Glutamatergic neuron (in vitro differentiated cells): Measurements from ENCODE around the gene ZNF407. TPM values are rescaled to one million over a fixed set of nuclear protein-coding genes. Genes with fewer than 3 reads are reported as not detected.

Experiments used
- DNase-seq: peaks from one replicate; pipeline ENCODE4 v3.0.0; 2022
- H3K27ac Mint-ChIP-seq: one replicate; pipeline ENCODE4 v1.8.0; 2020; ENCODE audit warnings: mild to moderate bottlenecking, mixed read lengths, inconsistent platforms; ENCODE audit not compliant: unreplicated experiment
- H3K27me3 Mint-ChIP-seq: one replicate; pipeline ENCODE4 v1.8.0; 2020; ENCODE audit warnings: mild to moderate bottlenecking, moderate library complexity, mixed read lengths, inconsistent platforms; ENCODE audit not compliant: unreplicated experiment
- H3K36me3 Mint-ChIP-seq: one replicate; pipeline ENCODE4 v1.8.0; 2020; ENCODE audit warnings: mild to moderate bottlenecking, mixed read lengths, inconsistent platforms; ENCODE audit not compliant: unreplicated experiment
- H3K4me1 Mint-ChIP-seq: one replicate; pipeline ENCODE4 v1.8.0; 2020; ENCODE audit warnings: mild to moderate bottlenecking, low read depth, mixed read lengths, inconsistent platforms; ENCODE audit not compliant: unreplicated experiment
- H3K4me3 Mint-ChIP-seq: one replicate; pipeline ENCODE4 v1.8.0; 2020; ENCODE audit warnings: mild to moderate bottlenecking, mixed read lengths, inconsistent platforms; ENCODE audit not compliant: unreplicated experiment
- H3K9me3 Mint-ChIP-seq: one replicate; pipeline ENCODE4 v1.8.0; 2020; ENCODE audit warnings: mild to moderate bottlenecking, moderate library complexity, mixed read lengths, inconsistent platforms; ENCODE audit not compliant: unreplicated experiment
- CTCF ChIP-seq: fragments of 200-600 bp; sonication (generic); IDR thresholded peaks from one replicate; pipeline ENCODE4 v1.5.0; 2021; ENCODE audit not compliant: partially characterized antibody, unreplicated experiment
- total RNA-seq: library from RNA; stranded (reverse); fragmentation: NEBNext Ultra II Directional; extraction: Animal tissue kit (Norgen Biotek cat#: 25700); gene quantifications from one replicate; pipeline ENCODE4 v1.2.1, GENCODE V29; 2021; ENCODE audit not compliant: unreplicated experiment

ZNF407 gene
- total RNA-seq, 1 donor from 2014 or later: 15.8 TPM

DNA sequence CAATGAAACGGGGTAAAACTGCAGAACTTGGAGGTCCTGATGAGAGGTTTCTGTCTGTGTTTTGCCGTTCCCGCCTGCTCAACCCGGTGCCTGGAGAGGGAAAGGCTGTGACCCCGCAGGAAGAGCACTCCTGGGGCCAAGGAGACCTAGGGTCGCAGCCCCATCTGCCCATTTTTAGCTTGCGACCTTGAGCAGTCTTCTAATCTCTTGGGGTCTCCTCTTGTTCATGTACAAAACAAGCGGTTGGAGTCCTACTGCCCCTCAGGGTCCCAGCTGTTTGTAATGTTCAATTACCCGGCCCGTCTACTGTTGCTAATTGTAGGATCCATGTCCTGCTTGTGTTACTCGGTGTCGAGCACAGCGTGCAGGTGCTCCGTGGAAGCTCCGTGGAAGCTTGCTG, 506.8 kb downstream of the ZNF407 start:
- DNase-seq: no peak
- no peak for TF ChIP-seq CTCF
- Mint-ChIP-seq H3K36me3 (no peaks in the 10 kb centered on the region), H3K9me3 (peaks cover 3% of the 10 kb centered on the region), H3K4me3 (no peak overlapping the region), H3K27me3 (peaks cover 2% of the 10 kb centered on the region), H3K27ac (no peak overlapping the region), H3K4me1 (peaks cover 4% of the 10 kb centered on the region)

DNA sequence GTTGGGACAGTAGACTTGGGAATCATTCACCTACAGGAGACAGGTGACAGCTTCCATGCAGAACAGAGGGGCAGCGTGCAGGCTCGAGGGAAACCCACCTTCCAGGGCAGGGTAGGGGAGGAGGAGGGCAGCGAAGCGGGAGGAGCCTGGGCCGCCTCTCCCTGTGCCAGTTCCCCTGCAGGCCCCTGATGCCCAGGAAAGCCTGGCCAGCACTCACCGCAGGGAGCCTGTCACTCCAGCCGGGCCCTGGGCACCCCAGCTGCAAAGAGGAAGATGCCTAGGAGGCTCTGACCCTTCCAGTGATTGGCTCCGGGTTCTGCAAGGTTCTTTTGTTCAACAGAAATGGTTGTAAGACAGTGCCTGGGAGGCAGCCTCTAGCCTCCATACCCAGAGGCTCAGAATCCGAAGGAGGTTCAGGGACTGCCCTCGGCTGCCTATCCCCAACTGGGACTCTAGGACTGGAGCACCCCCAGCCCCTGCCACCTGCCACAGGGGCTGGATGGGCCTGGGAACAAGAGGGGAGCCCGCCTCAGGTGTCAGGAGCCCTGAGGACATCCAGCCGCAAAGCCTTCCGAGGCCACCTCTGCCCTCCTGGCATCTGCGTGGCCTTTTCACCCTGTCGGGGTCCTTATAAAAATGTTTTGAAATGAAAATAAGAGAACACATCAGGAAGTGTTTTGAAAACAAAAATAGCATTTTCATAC, 508.0 kb downstream of the ZNF407 start:
- H3K27me3 Mint-ChIP-seq: peaks cover 2% of the 10 kb centered on the region
- H3K36me3 Mint-ChIP-seq: no peaks in the 10 kb centered on the region
- no peak for DNase-seq
- TF ChIP-seq CTCF: no peak
- no peak overlapping the region for H3K4me3 Mint-ChIP-seq
- H3K4me1 Mint-ChIP-seq: peaks cover 6% of the 10 kb centered on the region
- H3K9me3 Mint-ChIP-seq: peaks cover 3% of the 10 kb centered on the region
- H3K27ac Mint-ChIP-seq: no peak overlapping the region

- no peaks in the 10 kb centered on the region for H3K36me3 Mint-ChIP-seq
- no peak overlapping the region for H3K27ac Mint-ChIP-seq
- TF ChIP-seq CTCF: no peak
- no peak for DNase-seq
- H3K4me1 Mint-ChIP-seq: peaks cover 6% of the 10 kb centered on the region
- no peaks in the 10 kb centered on the region for H3K9me3 Mint-ChIP-seq
- H3K27me3 Mint-ChIP-seq: peaks cover 2% of the 10 kb centered on the region
- no peak overlapping the region for H3K4me3 Mint-ChIP-seq
Observed at GRCh38 chr18:75106746-75107145, 509.1 kb downstream of the ZNF407 start.

DNA sequence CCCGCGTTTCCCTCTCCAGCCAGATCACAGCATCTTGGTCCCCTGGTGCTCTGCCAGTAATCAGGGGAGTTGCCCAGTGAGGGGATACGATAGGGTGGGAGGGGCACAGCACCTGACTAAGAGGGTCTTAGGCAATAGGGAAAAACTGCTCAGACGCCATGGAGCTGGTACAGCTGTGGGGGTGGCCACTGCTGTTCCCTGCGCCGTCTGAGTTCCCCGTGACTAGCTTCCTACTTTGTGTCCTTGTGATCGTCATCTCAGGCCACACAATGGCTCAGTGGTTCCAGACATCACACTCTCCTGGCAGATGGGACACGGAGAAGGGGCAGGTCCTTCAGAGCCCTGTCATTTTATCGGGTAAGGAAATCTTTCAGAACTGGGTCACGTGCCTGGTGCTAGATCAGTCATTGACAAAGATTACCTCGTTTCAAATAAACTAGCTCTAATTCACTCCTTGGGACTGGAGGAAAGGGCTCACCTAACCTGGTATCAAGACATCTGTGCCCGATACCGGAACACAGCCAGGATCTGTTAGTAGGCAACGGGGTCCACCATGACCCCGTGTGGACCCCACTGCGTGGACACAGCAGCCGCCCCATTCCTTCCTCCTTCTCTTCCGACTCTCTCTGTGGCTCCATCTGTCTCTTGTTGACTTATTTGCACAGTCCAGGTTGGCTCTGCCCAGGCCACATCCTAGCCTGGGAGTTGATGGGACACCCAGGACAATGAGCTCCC, 509.7 kb downstream of the ZNF407 start:
- H3K36me3 Mint-ChIP-seq: no peaks in the 10 kb centered on the region
- DNase-seq: no peak

More for the DNA sequence above, 509.7 kb downstream of the ZNF407 start:
- Mint-ChIP-seq H3K4me1 (peaks cover 6% of the 10 kb centered on the region), H3K27ac (no peak overlapping the region), H3K9me3 (no peaks in the 10 kb centered on the region), H3K27me3 (peaks cover 2% of the 10 kb centered on the region), H3K4me3 (no peak overlapping the region)
- no peak for TF ChIP-seq CTCF
